Myocyte (in vitro differentiated cells): ENCODE data around the gene MALL. TPM values are rescaled to one million over a fixed set of nuclear protein-coding genes. Genes with fewer than 3 reads are reported as not detected.
"Not testable (repeated sequence)": the region's sequence is repeated elsewhere in the genome, so short reads cannot be mapped to it uniquely, and the experiment has no call there.

ENCODE experiments used
- DNase-seq: peaks from one replicate; pipeline ENCODE4 v3.0.0-alpha.2; 2012; ENCODE audit warnings: low read depth
- total RNA-seq: library from RNA; depleted of rRNA; stranded (reverse); fragments of >200 nt; gene quantifications from 2 replicates; pipeline ENCODE4 v1.2.3, GENCODE V29; 2014

The MALL gene
- total RNA-seq, 1 donor from 2014 or later, result 0.16 TPM

GRCh38 chr2:110121052-110121334 is 5.4 kb upstream of the MALL start:
- no peak for DNase-seq

- DNase-seq, result no peak
These were observed 4.8 kb upstream of the MALL start for GRCh38 chr2:110120171-110121051.

- no peak for DNase-seq
These were observed 550 bp upstream of the MALL start for GRCh38 chr2:110116033-110116710.

- no peak for DNase-seq
These were observed 779 bp downstream of the MALL start for GRCh38 chr2:110114831-110115255.

GRCh38 chr2:110113961-110114591 is 1.5 kb downstream of the MALL start:
- no peak for DNase-seq

- not testable (repeated sequence) for DNase-seq
These were observed 7.3 kb downstream of the MALL start for GRCh38 chr2:110108291-110108690.

GRCh38 chr2:110107092-110108079 is 8.2 kb downstream of the MALL start:
- DNase-seq, result peak; percentile 24

- no peak for DNase-seq
These were observed 9.0 kb downstream of the MALL start for GRCh38 chr2:110106642-110107041.

- DNase-seq, result peak; percentile 70
These were observed 9.8 kb downstream of the MALL start for GRCh38 chr2:110105608-110106467.

GRCh38 chr2:110105183-110105582 is 10.4 kb downstream of the MALL start:
- no peak for DNase-seq

- no peak for DNase-seq
These were observed 11.4 kb downstream of the MALL start for GRCh38 chr2:110104025-110104771.

GRCh38 chr2:110103061-110103961 is 12.3 kb downstream of the MALL start:
- no peak for DNase-seq

GRCh38 chr2:110101901-110102803 is 13.5 kb downstream of the MALL start:
- peak; percentile 75 for DNase-seq

GRCh38 chr2:110101280-110101844 is 14.3 kb downstream of the MALL start:
- DNase-seq, result peak; percentile 99

- not testable (repeated sequence) for DNase-seq
These were observed 14.7 kb downstream of the MALL start for GRCh38 chr2:110100880-110101279.

GRCh38 chr2:110100480-110100879 is 15.1 kb downstream of the MALL start:
- DNase-seq, result no peak
